HepG2 (cell line): ENCODE results near the gene MTM1. TPM values are rescaled to one million over a fixed set of nuclear protein-coding genes. Genes with fewer than 3 reads are reported as not detected.

Experiments used
- ATAC-seq: fragments of 200-7000 bp; cut with Tn5 transposase; 3 replicates; pipeline ENCODE4 v1.9.1; 2020; ENCODE audit warnings: mild to moderate bottlenecking, moderate library complexity
- BruUV-seq: library from RNA; stranded (reverse); fragments of 400-500 nt; replicated peaks from 2 replicates; lab custom pipeline; 2021; lab: Mats Ljungman, UMichigan
- CTCF ChIA-PET: fragments of 300-600 bp; formaldehyde crosslinking; extraction: SDS; loops from one replicate; lab custom pipeline; 2021; ENCODE audit warnings: low total read pairs, inconsistent platforms, low intra/inter-chr PET ratio; lab: Yijun Ruan, JAX
- POLR2A ChIA-PET: fragments of 350-600 bp; sonication (Branson Sonifier 250); formaldehyde crosslinking; loops from one replicate; lab custom pipeline; 2020; ENCODE audit warnings: antibody characterized with exemption, inconsistent platforms; lab: Yijun Ruan, JAX
- DNase-seq: peaks from one replicate; pipeline ENCODE4 v3.0.0-alpha.2; 2015; ENCODE audit warnings: low spot score
- FAIRE-seq: peaks from 3 replicates; lab custom pipeline; 2011; peaks lifted over from hg19 to GRCh38; lab: Jason Lieb, UNC
- H2AFZ ChIP-seq: one replicate; pipeline ENCODE4 v1.6.1; 2011; ENCODE audit warnings: low read length, inconsistent platforms
- H3K27ac ChIP-seq: fragments of 300-600 bp; 3 replicates; pipeline ENCODE4 v1.8.0; 2011; ENCODE audit warnings: mixed run types, mild to moderate bottlenecking, mixed read lengths, low read length, inconsistent platforms; ENCODE audit not compliant: insufficient read depth; ENCODE audit errors: extremely low read length
- H3K27me3 ChIP-seq, 2 experiments: fragments of 200-600 bp in 1 of 2; 2 replicates in 1 of 2; 3 replicates in 1 of 2; pipeline versions ENCODE4 v1.6.0 to v1.8.0; 2011; ENCODE audit warnings: low read length in 2 of 2, mild to moderate bottlenecking in 2 of 2, moderate library complexity in 2 of 2, inconsistent platforms in 1 of 2; ENCODE audit not compliant: insufficient read depth in 2 of 2, control insufficient read depth in 1 of 2
- H3K36me3 ChIP-seq, 2 experiments: fragments of 200-600 bp in 1 of 2; replicated peaks in 1 of 2; 2 replicates in 1 of 2; 3 replicates in 1 of 2; pipeline versions ENCODE4 v1.5.1 to v1.8.0; 2011; ENCODE audit warnings: low read length in 2 of 2, inconsistent platforms in 1 of 2; ENCODE audit not compliant: insufficient read depth in 2 of 2, control insufficient read depth in 1 of 2
- H3K4me1 ChIP-seq: 2 replicates; pipeline ENCODE4 v1.5.1; 2012; ENCODE audit warnings: low read length, inconsistent platforms; ENCODE audit not compliant: insufficient read depth
- H3K4me2 ChIP-seq: 2 replicates; pipeline ENCODE4 v1.6.0; 2011; ENCODE audit warnings: low read depth, low read length, inconsistent platforms
- H3K4me3 ChIP-seq, 3 experiments: fragments of 200-600 bp in 1 of 3; sonication (generic), shearing (Covaris generic) in 1 of 3; replicated peaks in 1 of 3; 2 replicates each; pipeline ENCODE4 v1.5.1; 2011 to 2016; ENCODE audit warnings: low read length in 3 of 3, inconsistent platforms in 2 of 3, low read depth in 2 of 3, mild to moderate bottlenecking in 2 of 3, control low read depth in 1 of 3, mixed read lengths in 1 of 3; ENCODE audit not compliant: insufficient read depth in 1 of 3
- H3K79me2 ChIP-seq: one replicate; pipeline ENCODE4 v1.6.1; 2011; ENCODE audit warnings: low read length, inconsistent platforms; ENCODE audit not compliant: insufficient read depth
- H3K9ac ChIP-seq: 2 replicates; pipeline ENCODE4 v1.6.0; 2011; ENCODE audit warnings: mild to moderate bottlenecking, low read depth, low read length, inconsistent platforms; ENCODE audit not compliant: insufficient read depth
- H3K9me3 ChIP-seq: 2 replicates; pipeline ENCODE4 v1.5.1; 2012; ENCODE audit warnings: mild to moderate bottlenecking, low read length
- H4K20me1 ChIP-seq: 2 replicates; pipeline ENCODE4 v1.6.0; 2011; ENCODE audit warnings: inconsistent platforms, mild to moderate bottlenecking, low read length, moderate library complexity; ENCODE audit not compliant: insufficient read depth
- AGO2 ChIP-seq: fragments of 200-400 bp; formaldehyde crosslinking; optimal IDR thresholded peaks from 2 replicates; pipeline ENCODE3; 2017; ENCODE audit warnings: mild to moderate bottlenecking, low read depth, low read length, moderate library complexity
- KAT7 ChIP-seq: IDR thresholded peaks from 2 replicates; pipeline ENCODE4 v1.6.1; 2018; ENCODE audit warnings: borderline replicate concordance, missing compliant biosample characterization
- MAFF ChIP-seq: IDR thresholded peaks from 2 replicates; pipeline ENCODE4 v1.6.1; 2011; ENCODE audit warnings: low read depth, low read length, improper control_type of control experiment
- MTF2 ChIP-seq: sonication (generic); formaldehyde crosslinking; IDR thresholded peaks from 2 replicates; pipeline ENCODE4 v1.5.0; 2020; ENCODE audit warnings: missing genetic modification reagents, borderline replicate concordance
- NFIC ChIP-seq: IDR thresholded peaks from 2 replicates; pipeline ENCODE4 v1.6.1; 2012; ENCODE audit warnings: mild to moderate bottlenecking, low read length, inconsistent platforms
- REST ChIP-seq, 2 experiments: IDR thresholded peaks; 2 replicates each; pipeline ENCODE4 v1.6.1; 2011 to 2012; ENCODE audit warnings: low read length in 2 of 2, borderline replicate concordance in 1 of 2, low read depth in 1 of 2, mild to moderate bottlenecking in 1 of 2, moderate library complexity in 1 of 2
- TCF7L2 ChIP-seq: IDR thresholded peaks from 2 replicates; pipeline ENCODE4 v1.6.1; 2011; ENCODE audit warnings: mild to moderate bottlenecking, low read depth, low read length, moderate library complexity
- TOPORS ChIP-seq: sonication (generic); formaldehyde crosslinking; IDR thresholded peaks from 2 replicates; pipeline ENCODE4 v1.8.0; 2023; ENCODE audit warnings: mild to moderate bottlenecking, missing genetic modification reagents
- U2AF1 ChIP-seq: fragments of 200-400 bp; formaldehyde crosslinking; optimal IDR thresholded peaks from 2 replicates; pipeline ENCODE3; 2017; ENCODE audit warnings: mild to moderate bottlenecking, low read depth, low read length
- XRCC5 ChIP-seq: fragments of 200-400 bp; formaldehyde crosslinking; optimal IDR thresholded peaks from 2 replicates; pipeline ENCODE3; 2017; ENCODE audit warnings: mild to moderate bottlenecking, low read length
- ZNF101 ChIP-seq: sonication (generic); formaldehyde crosslinking; IDR thresholded peaks from 2 replicates; pipeline ENCODE4 v1.4.0; 2020; ENCODE audit warnings: mild to moderate bottlenecking, low read depth, missing genetic modification reagents, borderline replicate concordance
- ZNF878 ChIP-seq: sonication (generic); formaldehyde crosslinking; IDR thresholded peaks from 2 replicates; pipeline ENCODE4 v1.8.1; 2023; ENCODE audit warnings: mild to moderate bottlenecking, missing genetic modification reagents, moderate library complexity
- ZSCAN25 ChIP-seq: sonication (generic); formaldehyde crosslinking; IDR thresholded peaks from 2 replicates; pipeline ENCODE4 v1.8.0; 2022; ENCODE audit warnings: mild to moderate bottlenecking, missing genetic modification reagents
- WGBS: methylation state at CpG from one replicate; pipeline ENCODE4 v1.1.6; 2017; ENCODE audit warnings: low lambda C conversion rate; 5-methylcytosine and 5-hydroxymethylcytosine counted together
- in situ Hi-C: cut with HindIII; loops from 2 replicates; pipeline ENCODE4 v1.10.0; 2017; ENCODE audit warnings: low pct_unique_long_range_greater_than_20kb; ENCODE audit not compliant: extremely low pct_ligation_motif_present
- intact Hi-C: fragments of 100-400 bp; cut with micrococcal nuclease; formaldehyde crosslinking; loops from one replicate; pipeline ENCODE4 v1.10.0; 2022; ENCODE audit not compliant: unreplicated experiment
- polyA plus RNA-seq, 8 experiments: library from polyadenylated mRNA; depleted of rRNA in 3 of 8; stranded (reverse) in 7 of 8; unstranded in 1 of 8; fragments of >200 nt; fragmentation: Illumina TruSeq in 4 of 8; extraction: Trizol in 4 of 8; gene quantifications; 2 replicates each; pipeline versions ENCODE4 v1.2.1 to v1.2.3, GENCODE V29; 2011 to 2016; ENCODE audit warnings: low read depth in 4 of 8, missing spikeins in 1 of 8, mixed read lengths in 1 of 8; ENCODE audit not compliant: insufficient read depth in 1 of 8
- total RNA-seq, 5 experiments: library from RNA; depleted of rRNA; stranded (reverse); fragments of >200 nt; fragmentation: Illumina TruSeq; extraction: Trizol; gene quantifications; 2 replicates each; pipeline ENCODE4 v1.2.3, GENCODE V29; 2016; ENCODE audit warnings: low read depth in 1 of 5
- TF ChIP-seq, protein P1 (sequence below): sonication (generic); formaldehyde crosslinking; IDR thresholded peaks from 2 replicates; pipeline ENCODE4 v1.4.0; 2020; ENCODE audit warnings: missing genetic modification reagents, borderline replicate concordance
- TF ChIP-seq, protein P2 (sequence below): sonication (generic); formaldehyde crosslinking; IDR thresholded peaks from 2 replicates; pipeline ENCODE4 v1.4.0; 2020; ENCODE audit warnings: mild to moderate bottlenecking, missing genetic modification reagents
- TF ChIP-seq, protein P3 (sequence below): sonication (generic); formaldehyde crosslinking; IDR thresholded peaks from 2 replicates; pipeline ENCODE4 v1.5.1; 2020; ENCODE audit warnings: missing genetic modification reagents, mild to moderate bottlenecking, borderline replicate concordance

Gene MTM1
- total and polyA plus RNA-seq, 2 of the 13 experiments (the other 11 are each of a cell fraction or from before 2014, with no cell fraction given) = 12.0 to 15.2 TPM

DNA sequence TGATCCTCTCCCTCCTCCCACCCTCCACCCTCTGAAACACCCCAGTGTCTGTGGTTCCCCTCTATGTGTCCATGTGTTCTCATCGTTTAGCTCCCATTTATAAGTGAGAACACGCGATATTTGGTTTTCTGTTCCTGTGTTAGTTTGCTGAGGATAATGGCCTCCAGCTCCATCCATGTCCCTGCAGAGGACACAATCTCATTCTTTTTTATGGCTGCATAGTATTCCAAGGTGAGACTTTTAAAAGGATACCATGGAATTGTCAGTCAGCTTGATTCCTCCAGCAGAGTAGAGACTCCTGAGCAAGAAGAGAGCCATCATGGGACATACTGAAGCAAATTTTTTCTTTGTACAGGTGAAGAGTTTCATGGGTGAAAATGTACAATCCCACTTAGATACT lies 38.8 kb upstream of the MTM1 start:
- Histone ChIP-seq H3K36me3 (no peaks in the 10 kb centered on the region), H3K79me2 (no peaks in the 10 kb centered on the region), H3K9ac (no peak overlapping the region), H3K4me2 (no peak overlapping the region), H3K27ac (no peak overlapping the region), H3K9me3 (no peaks in the 10 kb centered on the region), H2AFZ (no peak overlapping the region), H3K4me1 (no peaks in the 10 kb centered on the region), H4K20me1 (no peaks in the 10 kb centered on the region), H3K27me3 (no peaks in the 10 kb centered on the region), H3K4me3 (no peak overlapping the region)
- BruUV-seq = no TSS peak
- in situ Hi-C loops (no loop called here), intact Hi-C loops (no loop called here)
- ChIA-PET POLR2A (no interaction called here), CTCF (no interaction called here)
- WGBS = 13% methylated on average over 3 of the region's 3 CpGs
- no peak for FAIRE-seq
- ATAC-seq = no peak
- DNase-seq = no peak
- TF ChIP-seq ZNF101 (CRISPR knock-in tag) (no peak), KAT7 (CRISPR knock-in tag) (no peak), MAFF (no peak), U2AF1 (no peak), XRCC5 (no peak), REST (IDR thresholded peaks at IDR 0.05; ENCODE audit: borderline replicate concordance in 1 of 2, low read depth in 1 of 2, low read length in 2 of 2) (no peak), NFIC (no peak), ZSCAN25 (CRISPR knock-in tag) (no peak), MTF2 (CRISPR knock-in tag) (no peak), TCF7L2 (no peak), TOPORS (CRISPR knock-in tag) (no peak), AGO2 (no peak), ZNF878 (no peak)
- TF ChIP-seq, protein P1, sequence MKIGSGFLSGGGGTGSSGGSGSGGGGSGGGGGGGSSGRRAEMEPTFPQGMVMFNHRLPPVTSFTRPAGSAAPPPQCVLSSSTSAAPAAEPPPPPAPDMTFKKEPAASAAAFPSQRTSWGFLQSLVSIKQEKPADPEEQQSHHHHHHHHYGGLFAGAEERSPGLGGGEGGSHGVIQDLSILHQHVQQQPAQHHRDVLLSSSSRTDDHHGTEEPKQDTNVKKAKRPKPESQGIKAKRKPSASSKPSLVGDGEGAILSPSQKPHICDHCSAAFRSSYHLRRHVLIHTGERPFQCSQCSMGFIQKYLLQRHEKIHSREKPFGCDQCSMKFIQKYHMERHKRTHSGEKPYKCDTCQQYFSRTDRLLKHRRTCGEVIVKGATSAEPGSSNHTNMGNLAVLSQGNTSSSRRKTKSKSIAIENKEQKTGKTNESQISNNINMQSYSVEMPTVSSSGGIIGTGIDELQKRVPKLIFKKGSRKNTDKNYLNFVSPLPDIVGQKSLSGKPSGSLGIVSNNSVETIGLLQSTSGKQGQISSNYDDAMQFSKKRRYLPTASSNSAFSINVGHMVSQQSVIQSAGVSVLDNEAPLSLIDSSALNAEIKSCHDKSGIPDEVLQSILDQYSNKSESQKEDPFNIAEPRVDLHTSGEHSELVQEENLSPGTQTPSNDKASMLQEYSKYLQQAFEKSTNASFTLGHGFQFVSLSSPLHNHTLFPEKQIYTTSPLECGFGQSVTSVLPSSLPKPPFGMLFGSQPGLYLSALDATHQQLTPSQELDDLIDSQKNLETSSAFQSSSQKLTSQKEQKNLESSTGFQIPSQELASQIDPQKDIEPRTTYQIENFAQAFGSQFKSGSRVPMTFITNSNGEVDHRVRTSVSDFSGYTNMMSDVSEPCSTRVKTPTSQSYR = no peak
- TF ChIP-seq, protein P2, sequence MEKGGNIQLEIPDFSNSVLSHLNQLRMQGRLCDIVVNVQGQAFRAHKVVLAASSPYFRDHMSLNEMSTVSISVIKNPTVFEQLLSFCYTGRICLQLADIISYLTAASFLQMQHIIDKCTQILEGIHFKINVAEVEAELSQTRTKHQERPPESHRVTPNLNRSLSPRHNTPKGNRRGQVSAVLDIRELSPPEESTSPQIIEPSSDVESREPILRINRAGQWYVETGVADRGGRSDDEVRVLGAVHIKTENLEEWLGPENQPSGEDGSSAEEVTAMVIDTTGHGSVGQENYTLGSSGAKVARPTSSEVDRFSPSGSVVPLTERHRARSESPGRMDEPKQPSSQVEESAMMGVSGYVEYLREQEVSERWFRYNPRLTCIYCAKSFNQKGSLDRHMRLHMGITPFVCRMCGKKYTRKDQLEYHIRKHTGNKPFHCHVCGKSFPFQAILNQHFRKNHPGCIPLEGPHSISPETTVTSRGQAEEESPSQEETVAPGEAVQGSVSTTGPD (CRISPR knock-in tag) = no peak
- TF ChIP-seq, protein P3, sequence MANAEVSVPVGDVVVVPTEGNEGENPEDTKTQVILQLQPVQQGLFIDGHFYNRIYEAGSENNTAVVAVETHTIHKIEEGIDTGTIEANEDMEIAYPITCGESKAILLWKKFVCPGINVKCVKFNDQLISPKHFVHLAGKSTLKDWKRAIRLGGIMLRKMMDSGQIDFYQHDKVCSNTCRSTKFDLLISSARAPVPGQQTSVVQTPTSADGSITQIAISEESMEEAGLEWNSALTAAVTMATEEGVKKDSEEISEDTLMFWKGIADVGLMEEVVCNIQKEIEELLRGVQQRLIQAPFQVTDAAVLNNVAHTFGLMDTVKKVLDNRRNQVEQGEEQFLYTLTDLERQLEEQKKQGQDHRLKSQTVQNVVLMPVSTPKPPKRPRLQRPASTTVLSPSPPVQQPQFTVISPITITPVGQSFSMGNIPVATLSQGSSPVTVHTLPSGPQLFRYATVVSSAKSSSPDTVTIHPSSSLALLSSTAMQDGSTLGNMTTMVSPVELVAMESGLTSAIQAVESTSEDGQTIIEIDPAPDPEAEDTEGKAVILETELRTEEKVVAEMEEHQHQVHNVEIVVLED (CRISPR knock-in tag) = no peak
